ENCODE measurements around the gene ENPP3.

- no peak for TF ChIP-seq CTCF (IDR thresholded peaks at IDR 0.05)
- TF ChIP-seq POLR2A (IDR thresholded peaks at IDR 0.05) = no peak
- TF ChIP-seq EP300 (IDR thresholded peaks at IDR 0.05) = no peak
Observed at GRCh38 chr6:131791476-131791875, 154.4 kb downstream of the ENPP3 start.
